Keratinocyte (primary cell): Measurements from ENCODE around the gene FOXJ3. TPM values are rescaled to one million over a fixed set of nuclear protein-coding genes. Genes with fewer than 3 reads are reported as not detected.

Experiments
- DNase-seq: peaks from one replicate; pipeline ENCODE4 v3.0.0-alpha.2; 2011; ENCODE audit warnings: low read depth, missing footprints, low spot score
- FAIRE-seq: peaks from 2 replicates; lab custom pipeline; 2011; peaks lifted over from hg19 to GRCh38; lab: Jason Lieb, UNC
- H2AFZ ChIP-seq: 2 replicates; pipeline ENCODE4 v1.6.0; 2012; ENCODE audit warnings: low read length, control low read depth, inconsistent platforms; ENCODE audit not compliant: control insufficient read depth
- H3K27ac ChIP-seq: 2 replicates; pipeline ENCODE4 v1.5.1; 2011; ENCODE audit warnings: low read length; ENCODE audit not compliant: control insufficient read depth, insufficient read depth
- H3K27me3 ChIP-seq: 3 replicates; pipeline ENCODE4 v1.6.0; 2011; ENCODE audit warnings: low read length; ENCODE audit not compliant: control insufficient read depth, insufficient read depth; ENCODE audit errors: extremely low read depth
- H3K36me3 ChIP-seq, 2 experiments: 2 replicates in 1 of 2; 3 replicates in 1 of 2; pipeline ENCODE4 v1.5.1; 2011; ENCODE audit warnings: low read length in 2 of 2, mild to moderate bottlenecking in 1 of 2; ENCODE audit not compliant: control insufficient read depth in 2 of 2, insufficient read depth in 2 of 2; ENCODE audit errors: extremely low read depth in 1 of 2
- H3K4me1 ChIP-seq: 3 replicates; pipeline ENCODE4 v1.5.1; 2011; ENCODE audit warnings: low read length; ENCODE audit not compliant: control insufficient read depth, insufficient read depth; ENCODE audit errors: extremely low read depth
- H3K4me2 ChIP-seq: 3 replicates; pipeline ENCODE4 v1.6.0; 2011; ENCODE audit warnings: low read depth, low read length; ENCODE audit not compliant: control insufficient read depth, insufficient read depth; ENCODE audit errors: extremely low read depth
- H3K4me3 ChIP-seq, 3 experiments: fragments of 200-600 bp in 1 of 3; sonication (generic) in 1 of 3; 2 replicates in 2 of 3; 3 replicates in 1 of 3; pipeline ENCODE4 v1.5.1; 2011 to 2016; ENCODE audit warnings: low read length in 3 of 3, mild to moderate bottlenecking in 3 of 3, control low read depth in 2 of 3, inconsistent platforms in 1 of 3, low read depth in 1 of 3, mixed read lengths in 1 of 3, mixed run types in 1 of 3, moderate library complexity in 1 of 3; ENCODE audit not compliant: control insufficient read depth in 2 of 3, insufficient read depth in 2 of 3; ENCODE audit errors: extremely low read depth in 1 of 3
- H3K79me2 ChIP-seq: 2 replicates; pipeline ENCODE4 v1.6.0; 2012; ENCODE audit warnings: low read length; ENCODE audit not compliant: control insufficient read depth, insufficient read depth
- H3K9ac ChIP-seq: 3 replicates; pipeline ENCODE4 v1.6.0; 2011; ENCODE audit warnings: low read length; ENCODE audit not compliant: control insufficient read depth, insufficient read depth; ENCODE audit errors: extremely low read depth
- H3K9me1 ChIP-seq: 3 replicates; pipeline ENCODE4 v1.6.0; 2011; ENCODE audit warnings: low read length; ENCODE audit not compliant: control insufficient read depth, insufficient read depth; ENCODE audit errors: extremely low read depth
- H3K9me3 ChIP-seq: 2 replicates; pipeline ENCODE4 v1.5.1; 2012; ENCODE audit warnings: low read depth, low read length; ENCODE audit not compliant: control insufficient read depth
- H4K20me1 ChIP-seq: 3 replicates; pipeline ENCODE4 v1.6.0; 2011; ENCODE audit warnings: low read length; ENCODE audit not compliant: control insufficient read depth, insufficient read depth; ENCODE audit errors: extremely low read depth
- CTCF ChIP-seq, 3 experiments: IDR thresholded peaks in 1 of 3; conservative IDR thresholded peaks in 1 of 3; optimal IDR thresholded peaks in 1 of 3; 2 replicates in 2 of 3; 3 replicates in 1 of 3; pipeline versions ENCODE3 to v1.5.1; 2011; ENCODE audit warnings: low read length in 3 of 3, mild to moderate bottlenecking in 3 of 3, moderate library complexity in 2 of 3, control low read depth in 1 of 3, inconsistent platforms in 1 of 3; ENCODE audit not compliant: insufficient read depth in 2 of 3; ENCODE audit errors: extremely low read depth in 1 of 3
- EZH2 ChIP-seq: IDR thresholded peaks from one replicate; pipeline ENCODE4 v1.6.1; 2012; ENCODE audit warnings: inconsistent platforms, mild to moderate bottlenecking, low read length, moderate library complexity
- dilution Hi-C: fragments of 300-500 bp; cut with MboI; formaldehyde crosslinking; loops from one replicate; pipeline ENCODE4 v1.7.0; 2020; ENCODE audit warnings: low sequenced_read_pairs; ENCODE audit not compliant: extremely low pct_ligation_motif_present
- polyA plus RNA-seq, 5 experiments: library from polyadenylated mRNA; depleted of rRNA in 3 of 5; stranded (reverse) in 3 of 5; stranded (forward) in 1 of 5; unstranded in 1 of 5; fragments of >200 nt; gene quantifications; 1 replicate in 1 of 5; 2 replicates in 3 of 5; 3 replicates in 1 of 5; pipeline versions ENCODE4 v1.2.1 to v1.2.3, GENCODE V29; 2011 to 2012; ENCODE audit warnings: missing spikeins in 2 of 5, low read depth in 1 of 5, low replicate concordance in 1 of 5

FOXJ3 gene
- polyA plus RNA-seq, 1 donor (not counting 4 experiments of a cell fraction or from before 2014, with no cell fraction given), result 40.2 TPM

- FAIRE-seq (peak; percentile 36), DNase-seq (no peak)
- no peaks in the 10 kb centered on the region for H3K36me3 ChIP-seq
- no peaks in the 10 kb centered on the region for H3K9me3 ChIP-seq
- no peak for TF ChIP-seq CTCF (optimal IDR thresholded peaks at IDR 0.05 in 1 of 3, IDR thresholded peaks at IDR 0.05 in 1 of 3, conservative IDR thresholded peaks at IDR 0.05 in 1 of 3; ENCODE audit: extremely low read depth in 1 of 3, insufficient read depth in 2 of 3, low read length in 3 of 3)
- TF ChIP-seq EZH2, result no peak
- H3K4me3 ChIP-seq, result no peak overlapping the region
- H3K4me1 ChIP-seq, result peaks cover 13% of the 10 kb centered on the region
- no peak overlapping the region for H3K27ac ChIP-seq
- no peaks in the 10 kb centered on the region for H3K9me1 ChIP-seq
- H4K20me1 ChIP-seq, result peaks cover 19% of the 10 kb centered on the region
- H2AFZ ChIP-seq, result no peak overlapping the region
- H3K4me2 ChIP-seq, result no peak overlapping the region
- H3K27me3 ChIP-seq, result no peaks in the 10 kb centered on the region
- dilution Hi-C loops, result no loop called here
- H3K9ac ChIP-seq, result no peak overlapping the region
- H3K79me2 ChIP-seq, result peaks cover 95% of the 10 kb centered on the region
These were observed 10.5 kb downstream of the FOXJ3 start for GRCh38 chr1:42324398-42325013.

- H3K27ac ChIP-seq, result no peak overlapping the region
These were observed 11.5 kb downstream of the FOXJ3 start for GRCh38 chr1:42323551-42323950.

More at GRCh38 chr1:42323551-42323950, 11.5 kb downstream of the FOXJ3 start:
- dilution Hi-C loops, result no loop called here
- no peak for TF ChIP-seq CTCF (optimal IDR thresholded peaks at IDR 0.05 in 1 of 3, IDR thresholded peaks at IDR 0.05 in 1 of 3, conservative IDR thresholded peaks at IDR 0.05 in 1 of 3; ENCODE audit: extremely low read depth in 1 of 3, insufficient read depth in 2 of 3, low read length in 3 of 3)
- H3K9me3 ChIP-seq, result no peaks in the 10 kb centered on the region
- H3K4me2 ChIP-seq, result no peak overlapping the region
- FAIRE-seq (no peak), DNase-seq (no peak)
- no peak overlapping the region for H3K9ac ChIP-seq
- H3K4me1 ChIP-seq, result peaks cover 13% of the 10 kb centered on the region
- no peaks in the 10 kb centered on the region for H3K9me1 ChIP-seq
- no peaks in the 10 kb centered on the region for H3K27me3 ChIP-seq
- H3K4me3 ChIP-seq, result no peak overlapping the region
- H3K36me3 ChIP-seq, result no peaks in the 10 kb centered on the region
- H3K79me2 ChIP-seq, result peaks cover 95% of the 10 kb centered on the region
- H4K20me1 ChIP-seq, result peaks cover 22% of the 10 kb centered on the region
- no peak overlapping the region for H2AFZ ChIP-seq
